Left forelimb (tissue), 1 donor: ENCODE data around the gene PDAP1.
"Not testable (repeated sequence)": the region's sequence is repeated elsewhere in the genome, so short reads cannot be mapped to it uniquely, and the experiment has no call there.

Experiments
- DNase-seq: peaks from one replicate; pipeline ENCODE4 v3.0.0-alpha.2; 2018; ENCODE audit warnings: low spot score

PDAP1 gene

GRCh38 chr7:99396418-99397296 is 11.7 kb downstream of the PDAP1 start:
- DNase-seq: no peak

GRCh38 chr7:99395616-99396327 is 12.6 kb downstream of the PDAP1 start:
- no peak for DNase-seq

GRCh38 chr7:99394188-99394502 is 14.3 kb downstream of the PDAP1 start:
- DNase-seq: no peak

- no peak for DNase-seq
These were observed 14.8 kb downstream of the PDAP1 start for GRCh38 chr7:99393355-99394187.

GRCh38 chr7:99392659-99393354 is 15.6 kb downstream of the PDAP1 start:
- peak; percentile 80 for DNase-seq

- no peak for DNase-seq
These were observed 16.4 kb downstream of the PDAP1 start for GRCh38 chr7:99392046-99392445.

- DNase-seq: no peak
These were observed 17.3 kb downstream of the PDAP1 start for GRCh38 chr7:99390941-99391602.

- DNase-seq: no peak
These were observed 18.6 kb downstream of the PDAP1 start for GRCh38 chr7:99389772-99390171.

GRCh38 chr7:99387912-99388311 is 20.5 kb downstream of the PDAP1 start:
- no peak for DNase-seq

- DNase-seq: not testable (repeated sequence)
These were observed 21.2 kb downstream of the PDAP1 start for GRCh38 chr7:99387239-99387635.

GRCh38 chr7:99386584-99387238 is 21.7 kb downstream of the PDAP1 start:
- no peak for DNase-seq

GRCh38 chr7:99385564-99385963 is 22.8 kb downstream of the PDAP1 start:
- no peak for DNase-seq

GRCh38 chr7:99384523-99384922 is 23.9 kb downstream of the PDAP1 start:
- DNase-seq: no peak

- no peak for DNase-seq
These were observed 24.5 kb downstream of the PDAP1 start for GRCh38 chr7:99383791-99384370.

- DNase-seq: no peak
These were observed 25.2 kb downstream of the PDAP1 start for GRCh38 chr7:99383203-99383602.

GRCh38 chr7:99381664-99382075 is 26.7 kb downstream of the PDAP1 start:
- no peak for DNase-seq

- no peak for DNase-seq
These were observed 27.4 kb downstream of the PDAP1 start for GRCh38 chr7:99380823-99381663.

GRCh38 chr7:99380032-99380822 is 28.2 kb downstream of the PDAP1 start:
- no peak for DNase-seq

- not testable (repeated sequence) for DNase-seq
These were observed 28.7 kb downstream of the PDAP1 start for GRCh38 chr7:99379693-99380031.
